NCI-H526 (cell line): ENCODE results near the gene ATP2C1.
A peak's percentile ranks its signal among the peaks of the same experiment; 100 is the strongest.
"Not testable (repeated sequence)": the region's sequence is repeated elsewhere in the genome, so short reads cannot be mapped to it uniquely, and the experiment has no call there.

Experiments
- DNase-seq, 2 experiments: peaks; one replicate each; lab custom pipeline; 2025; lab: John Stamatoyannopoulos, UW

The ATP2C1 gene

DNA sequence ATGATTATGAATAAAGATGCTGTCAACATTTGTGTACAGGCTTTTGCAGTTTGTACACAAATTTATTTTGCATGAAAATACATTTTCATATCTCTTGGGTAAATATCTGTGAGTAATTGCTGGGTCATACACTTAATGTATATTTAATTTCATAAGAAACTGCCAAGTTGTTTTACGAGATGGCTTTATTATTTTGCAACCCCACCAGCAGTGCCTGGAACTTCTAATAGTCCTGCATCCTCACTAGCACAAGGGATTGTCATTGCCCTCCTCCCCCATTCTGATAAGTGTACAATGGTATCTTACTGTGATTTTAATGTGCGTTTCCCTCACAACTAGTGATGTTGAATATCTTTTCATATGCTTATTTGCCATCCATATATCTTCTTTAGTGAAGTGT, 87.6 kb downstream of the ATP2C1 start:
- no peak for DNase-seq

GRCh38 chr3:130990282-130990681, 96.4 kb downstream of the ATP2C1 start:
- DNase-seq, result no peak

- no peak for DNase-seq
Measured at GRCh38 chr3:130991126-130991525, 97.2 kb downstream of the ATP2C1 start.

- DNase-seq, result no peak
Measured at GRCh38 chr3:130992344-130992743, 98.5 kb downstream of the ATP2C1 start.

- no peak for DNase-seq
Measured at GRCh38 chr3:130997289-130997688, 103.4 kb downstream of the ATP2C1 start.

DNA sequence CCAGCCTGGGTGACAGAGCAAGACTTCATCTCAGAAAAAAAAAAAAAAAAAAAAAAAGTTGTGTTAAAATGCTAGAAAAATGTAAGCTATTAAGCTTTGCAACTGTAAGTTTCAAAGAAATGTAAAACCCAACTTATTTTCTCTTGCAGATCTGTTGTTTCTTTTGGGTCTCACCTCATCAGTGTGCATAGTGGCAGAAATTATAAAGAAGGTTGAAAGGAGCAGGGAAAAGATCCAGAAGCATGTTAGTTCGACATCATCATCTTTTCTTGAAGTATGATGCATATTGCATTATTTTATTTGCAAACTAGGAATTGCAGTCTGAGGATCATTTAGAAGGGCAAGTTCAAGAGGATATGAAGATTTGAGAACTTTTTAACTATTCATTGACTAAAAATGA, 107.2 kb downstream of the ATP2C1 start:
- no peak for DNase-seq

DNA sequence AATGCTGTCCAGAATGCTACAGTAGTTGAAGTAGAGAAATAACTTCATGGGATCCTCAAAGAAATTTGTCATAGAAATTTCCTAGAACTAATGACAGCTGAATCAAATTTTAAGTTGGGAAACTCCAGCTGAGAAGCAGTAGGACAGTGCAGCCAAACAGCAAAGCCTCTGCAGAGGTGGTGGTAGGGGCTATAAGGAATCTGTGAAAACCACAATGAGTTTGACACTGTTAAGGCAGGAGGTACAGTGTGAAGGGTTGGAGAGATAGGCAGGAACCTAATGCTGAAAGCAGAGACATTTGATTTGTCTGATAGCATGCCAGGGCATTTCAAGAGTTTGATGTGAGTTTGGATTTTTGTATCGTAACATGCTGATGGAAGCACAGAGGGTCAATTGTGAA, 110.7 kb downstream of the ATP2C1 start:
- no peak for DNase-seq

DNA sequence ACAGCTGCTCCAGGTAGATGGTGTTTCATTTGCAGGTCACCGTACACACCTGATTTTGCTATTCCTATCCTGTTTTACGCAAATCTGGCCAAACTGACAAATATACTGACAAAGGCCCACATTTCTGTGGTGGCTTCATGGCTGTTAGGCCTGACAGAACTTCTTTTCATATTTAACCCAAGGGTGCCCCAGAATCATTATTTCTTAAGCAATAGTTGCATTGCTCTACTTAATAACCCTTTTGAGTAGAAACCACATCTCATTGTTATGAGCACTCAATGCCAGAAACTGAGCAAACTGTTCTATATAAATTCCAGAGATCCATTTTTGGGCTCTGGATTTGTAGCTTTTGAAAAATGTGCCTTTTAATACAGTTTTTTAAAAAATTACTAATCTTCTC, 113.4 kb downstream of the ATP2C1 start:
- DNase-seq, result peak in 1 of 2 experiments; percentile 4

DNA sequence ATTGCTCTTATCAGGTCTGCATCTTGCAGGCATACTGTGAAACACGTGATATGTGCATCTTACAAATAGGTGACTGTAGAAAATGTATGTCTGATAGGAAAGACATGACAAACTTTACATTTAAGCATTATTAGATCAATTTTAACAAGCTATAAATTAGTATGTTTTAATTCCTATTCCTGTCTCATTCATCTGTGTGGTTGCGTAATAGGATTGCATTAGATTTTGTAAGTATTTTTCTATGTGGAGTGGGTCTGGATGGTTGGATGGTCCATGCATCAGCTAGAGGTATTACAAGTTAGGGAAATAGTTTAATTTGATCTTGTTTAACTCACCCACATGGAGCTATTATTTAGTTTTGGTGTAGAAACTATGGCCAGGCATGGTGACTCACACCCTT, 113.9 kb downstream of the ATP2C1 start:
- no peak for DNase-seq

DNA sequence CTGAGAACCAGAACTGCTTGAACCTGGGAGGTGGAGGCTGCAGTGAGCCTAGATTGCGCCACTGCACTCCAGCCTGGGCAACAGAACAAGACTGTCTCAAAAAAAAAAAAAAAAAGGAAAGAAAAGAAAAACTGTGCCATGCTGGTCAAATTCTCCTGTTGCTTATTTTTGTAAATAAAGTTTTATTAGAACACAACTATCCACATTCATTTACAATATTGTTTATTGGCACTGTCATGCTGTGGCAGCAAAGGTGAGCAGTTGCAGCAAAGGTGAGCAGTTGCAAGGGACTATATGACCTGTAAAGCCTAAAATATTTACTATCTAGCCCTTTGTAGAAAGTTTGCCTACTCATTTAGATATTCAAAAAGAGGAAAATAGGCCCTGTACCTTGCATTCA, 114.4 kb downstream of the ATP2C1 start:
- DNase-seq, result no peak

DNA sequence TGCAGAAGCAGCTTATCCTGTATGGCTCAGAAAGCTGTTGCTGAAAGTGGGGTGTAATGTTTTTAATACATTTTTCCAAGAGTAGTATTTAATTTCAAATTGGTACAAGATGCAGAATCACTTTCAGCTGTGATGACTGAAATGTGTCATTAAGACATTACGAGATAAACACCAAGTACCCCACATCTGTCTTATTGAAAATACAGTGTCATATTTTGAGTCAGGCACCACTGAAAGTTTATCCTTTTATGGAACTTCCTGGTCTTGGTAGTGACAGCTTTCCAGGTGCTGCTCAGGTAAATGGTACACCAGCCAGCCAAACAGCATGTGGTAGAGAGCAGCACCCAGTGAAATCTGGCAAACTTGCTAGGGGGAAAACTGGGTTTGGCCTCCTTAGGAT, 115.8 kb downstream of the ATP2C1 start:
- no peak for DNase-seq

DNA sequence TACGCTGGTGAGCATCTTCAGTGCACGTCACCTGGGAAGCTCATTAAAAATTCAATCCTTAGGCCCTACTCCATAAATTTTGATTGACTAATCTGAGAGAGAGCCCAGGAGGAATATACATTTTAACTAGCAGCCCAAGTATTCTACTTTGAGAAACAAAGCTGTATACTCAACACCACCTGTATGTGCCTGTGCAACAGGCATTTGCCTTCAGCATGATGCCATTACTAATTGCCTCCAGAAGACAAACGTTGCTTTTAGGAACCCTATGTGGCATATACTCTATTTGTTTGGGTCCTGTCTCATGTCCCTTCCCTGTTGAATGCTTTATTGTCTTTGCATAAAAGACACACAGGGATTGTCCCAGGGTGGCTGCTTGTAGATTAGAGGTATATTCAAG, 125.1 kb downstream of the ATP2C1 start:
- DNase-seq, result no peak

DNA sequence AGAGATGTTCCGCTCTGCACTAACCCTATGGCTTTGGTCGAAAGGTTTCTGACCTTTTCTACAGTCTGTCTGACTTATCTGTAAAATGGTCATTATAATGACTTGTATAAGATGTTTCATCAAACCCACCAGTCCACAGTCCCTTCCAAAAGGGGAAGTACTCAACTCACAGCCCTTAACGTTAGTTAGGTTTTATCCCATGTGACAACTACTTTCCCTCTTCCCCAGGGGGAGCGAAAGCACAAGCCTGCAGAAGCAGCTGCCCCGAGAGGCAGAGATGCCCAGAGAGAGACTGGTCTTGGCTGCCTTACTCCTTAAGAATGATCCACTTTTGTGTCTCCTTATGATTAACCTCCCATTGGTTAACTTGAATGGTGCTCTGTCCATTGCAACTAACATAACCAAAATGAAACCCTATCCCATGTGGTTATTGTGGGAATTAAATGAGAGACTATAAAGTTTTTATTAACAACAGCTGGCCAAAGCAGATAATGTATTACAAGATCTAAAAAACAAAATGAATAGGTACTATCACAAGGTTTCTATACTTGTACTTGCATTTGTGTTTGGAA, 126.3 kb downstream of the ATP2C1 start:
- DNase-seq, result no peak

- no peak for DNase-seq
Measured at GRCh38 chr3:131025539-131025938, 131.7 kb downstream of the ATP2C1 start.

- DNase-seq, result peak; percentile 67 to 90
Measured at GRCh38 chr3:131026321-131027151, 132.7 kb downstream of the ATP2C1 start, which contains the start of the genes ASTE1 and NEK11. TSS of gene ASTE1 (minus strand) at chr3:131026825. CDS start at chr3:131025306, 1,519 bp downstream. TSS of gene NEK11 (plus strand) at chr3:131026877. CDS start at chr3:131029709, 2,832 bp downstream.

- no peak for DNase-seq
Measured at GRCh38 chr3:131028844-131029243, 135.0 kb downstream of the ATP2C1 start.

GRCh38 chr3:131031660-131032059, 137.8 kb downstream of the ATP2C1 start:
- no peak for DNase-seq

DNA sequence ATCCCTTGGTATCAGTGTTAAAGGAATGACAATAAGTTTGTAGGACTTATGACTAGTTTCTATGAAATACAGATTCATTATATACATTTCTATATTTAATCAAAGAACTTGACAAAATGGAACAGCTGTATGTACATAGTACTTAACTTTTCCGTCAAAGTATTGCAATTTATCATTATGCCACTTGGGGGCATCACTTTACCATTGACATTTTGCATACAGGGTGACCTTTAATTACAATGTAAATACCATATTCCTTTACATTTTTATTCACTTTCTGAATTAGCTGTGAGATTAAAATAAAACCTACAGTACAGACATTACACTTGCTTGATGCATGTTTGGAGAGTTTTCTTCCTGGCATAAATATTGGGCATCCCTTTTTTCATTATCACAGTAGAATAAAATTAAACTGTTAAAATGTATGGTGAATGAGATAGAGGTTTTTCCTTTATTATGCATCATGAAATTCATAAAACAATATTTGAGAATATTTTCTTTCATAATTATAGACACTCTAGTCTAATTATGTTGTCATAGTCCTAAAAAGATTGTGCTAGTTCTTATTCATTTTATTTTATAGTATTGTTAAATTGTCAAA, 139.7 kb downstream of the ATP2C1 start:
- DNase-seq, result peak; percentile 24 to 75

DNA sequence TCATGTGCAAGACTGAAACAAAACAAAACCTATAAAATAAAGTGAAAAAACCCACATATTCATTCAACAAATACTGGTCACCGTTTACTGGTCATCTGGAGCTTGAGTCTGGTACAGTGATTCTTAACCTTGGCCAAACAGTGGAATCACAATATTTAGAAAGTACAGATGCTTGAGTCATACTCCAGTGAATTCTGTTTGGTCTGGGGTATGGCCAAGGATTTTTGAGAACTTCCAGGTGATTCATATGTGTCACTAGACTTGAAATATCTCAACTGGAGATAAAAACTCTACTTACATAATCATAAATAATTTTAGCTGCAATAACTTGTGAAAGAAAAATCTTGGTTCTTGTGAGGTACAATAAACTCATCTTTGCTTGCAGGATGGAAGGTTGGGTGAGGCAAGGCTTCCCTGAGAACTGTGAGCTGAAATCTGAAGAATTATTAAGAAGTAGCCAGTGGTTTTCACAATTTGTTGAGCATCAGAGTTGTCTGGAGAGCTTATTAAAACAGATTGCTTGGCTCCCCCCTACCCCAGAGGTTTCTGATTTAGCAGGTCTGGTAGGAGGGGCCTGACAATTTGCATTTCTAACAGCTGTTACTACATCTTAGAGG, 142.4 kb downstream of the ATP2C1 start:
- DNase-seq, result no peak

DNA sequence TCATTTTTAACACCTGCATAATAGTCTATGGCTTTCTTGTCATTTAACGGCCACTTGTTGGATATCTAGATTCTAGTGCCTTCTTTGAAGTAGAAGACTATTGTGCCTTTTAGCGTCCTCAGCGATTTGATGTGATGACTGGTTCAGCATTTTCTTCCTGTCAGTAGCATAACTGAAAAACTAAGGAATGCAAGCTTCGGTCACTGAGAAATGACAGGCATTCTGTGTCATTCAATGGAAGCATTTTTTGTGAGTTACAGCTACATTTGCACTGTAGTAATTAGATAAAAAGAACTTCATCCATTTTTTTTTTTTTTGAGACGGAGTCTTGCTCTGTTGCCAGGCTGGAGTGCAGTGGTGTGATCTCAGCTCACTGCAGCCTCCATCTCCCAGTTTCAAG, 143.1 kb downstream of the ATP2C1 start:
- no peak for DNase-seq

DNA sequence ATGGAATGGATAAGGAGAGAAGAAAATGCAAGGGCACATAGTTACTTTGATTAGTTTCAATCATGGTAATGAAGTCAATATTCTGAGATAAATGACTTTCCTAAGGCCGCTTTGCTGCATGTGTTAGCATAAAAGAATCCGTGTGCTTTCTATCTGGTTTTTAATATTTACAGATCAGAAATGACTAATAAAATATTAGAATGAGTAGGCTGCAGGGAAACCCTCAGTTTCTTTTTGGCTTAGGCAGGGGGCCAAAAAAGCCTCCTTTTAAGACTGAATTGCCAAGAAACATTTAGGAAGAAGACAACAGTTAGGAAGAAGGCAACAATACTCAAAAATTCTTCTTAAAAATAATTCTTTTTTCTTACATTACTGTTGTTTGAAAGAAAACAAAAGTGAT, 144.4 kb downstream of the ATP2C1 start:
- DNase-seq, result no peak

DNA sequence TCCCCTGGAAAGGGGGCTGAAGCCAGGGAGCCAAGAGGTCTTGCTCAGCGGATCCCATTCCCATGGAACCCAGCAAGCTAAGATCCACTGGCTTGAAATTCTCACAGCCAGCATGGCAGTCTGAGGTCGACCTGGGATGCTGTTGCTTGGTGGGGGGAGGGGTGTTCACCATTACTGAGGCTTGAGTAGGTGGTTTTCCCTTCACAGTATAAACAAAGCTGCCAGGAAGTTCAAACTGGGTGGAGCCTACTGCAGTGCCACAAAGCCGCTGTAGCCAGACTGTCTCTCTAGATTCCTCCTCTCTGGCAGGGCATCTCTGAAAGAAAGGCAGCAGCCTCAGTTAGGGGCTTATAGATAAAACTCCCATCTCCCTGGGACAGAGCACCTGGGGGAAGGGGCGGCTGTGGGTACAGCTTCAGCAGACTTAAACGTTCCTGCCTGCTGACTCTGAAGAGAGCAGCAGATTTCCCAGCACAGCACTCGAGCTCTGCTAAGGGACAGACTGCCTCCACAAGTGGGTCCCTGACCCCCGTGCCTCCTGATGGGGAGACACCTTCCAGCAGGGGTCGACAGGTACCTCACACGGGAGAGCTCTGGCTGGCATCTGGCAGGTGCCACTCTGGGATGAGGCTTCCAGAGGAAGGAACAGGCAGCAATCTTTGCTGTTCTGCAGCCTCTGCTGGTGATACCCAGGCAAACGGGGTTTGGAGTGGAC, 148.5 kb downstream of the ATP2C1 start:
- not testable (repeated sequence) for DNase-seq
